Endothelial cell (in vitro differentiated cells): ENCODE measurements around the gene KRT38. TPM values are rescaled to one million over a fixed set of nuclear protein-coding genes. Genes with fewer than 3 reads are reported as not detected.

Experiments used
- DNase-seq: peaks from one replicate; pipeline ENCODE4 v3.0.0; 2021; ENCODE audit warnings: low spot score
- H3K27ac Mint-ChIP-seq: one replicate; pipeline ENCODE4 v1.8.0; 2021; ENCODE audit warnings: mixed read lengths, inconsistent platforms; ENCODE audit not compliant: unreplicated experiment
- H3K27me3 Mint-ChIP-seq: one replicate; pipeline ENCODE4 v1.8.0; 2021; ENCODE audit warnings: mild to moderate bottlenecking, moderate library complexity, mixed read lengths, inconsistent platforms; ENCODE audit not compliant: unreplicated experiment
- H3K36me3 Mint-ChIP-seq: one replicate; pipeline ENCODE4 v1.8.0; 2021; ENCODE audit warnings: mild to moderate bottlenecking, low read depth, mixed read lengths, inconsistent platforms; ENCODE audit not compliant: unreplicated experiment
- H3K4me1 Mint-ChIP-seq: one replicate; pipeline ENCODE4 v1.8.0; 2021; ENCODE audit warnings: mild to moderate bottlenecking, mixed read lengths, inconsistent platforms; ENCODE audit not compliant: unreplicated experiment
- H3K4me3 Mint-ChIP-seq: one replicate; pipeline ENCODE4 v1.8.0; 2021; ENCODE audit warnings: mild to moderate bottlenecking, mixed read lengths, inconsistent platforms; ENCODE audit not compliant: unreplicated experiment
- H3K9me3 Mint-ChIP-seq: one replicate; pipeline ENCODE4 v1.8.0; 2021; ENCODE audit warnings: mixed read lengths, inconsistent platforms; ENCODE audit not compliant: unreplicated experiment
- total RNA-seq: library from RNA; stranded (reverse); fragmentation: NEBNext Ultra II Directional; extraction: Animal tissue kit (Norgen Biotek cat#: 25700); gene quantifications from one replicate; pipeline ENCODE4 v1.2.1, GENCODE V29; 2021; ENCODE audit not compliant: unreplicated experiment
- TF ChIP-seq, protein P1 (sequence below): fragments of 200-600 bp; sonication (generic); IDR thresholded peaks from one replicate; pipeline ENCODE4 v1.5.0; 2021; ENCODE audit warnings: antibody characterized with exemption; ENCODE audit not compliant: unreplicated experiment

Gene KRT38
- total RNA-seq, 1 donor from 2014 or later, result not detected

DNA sequence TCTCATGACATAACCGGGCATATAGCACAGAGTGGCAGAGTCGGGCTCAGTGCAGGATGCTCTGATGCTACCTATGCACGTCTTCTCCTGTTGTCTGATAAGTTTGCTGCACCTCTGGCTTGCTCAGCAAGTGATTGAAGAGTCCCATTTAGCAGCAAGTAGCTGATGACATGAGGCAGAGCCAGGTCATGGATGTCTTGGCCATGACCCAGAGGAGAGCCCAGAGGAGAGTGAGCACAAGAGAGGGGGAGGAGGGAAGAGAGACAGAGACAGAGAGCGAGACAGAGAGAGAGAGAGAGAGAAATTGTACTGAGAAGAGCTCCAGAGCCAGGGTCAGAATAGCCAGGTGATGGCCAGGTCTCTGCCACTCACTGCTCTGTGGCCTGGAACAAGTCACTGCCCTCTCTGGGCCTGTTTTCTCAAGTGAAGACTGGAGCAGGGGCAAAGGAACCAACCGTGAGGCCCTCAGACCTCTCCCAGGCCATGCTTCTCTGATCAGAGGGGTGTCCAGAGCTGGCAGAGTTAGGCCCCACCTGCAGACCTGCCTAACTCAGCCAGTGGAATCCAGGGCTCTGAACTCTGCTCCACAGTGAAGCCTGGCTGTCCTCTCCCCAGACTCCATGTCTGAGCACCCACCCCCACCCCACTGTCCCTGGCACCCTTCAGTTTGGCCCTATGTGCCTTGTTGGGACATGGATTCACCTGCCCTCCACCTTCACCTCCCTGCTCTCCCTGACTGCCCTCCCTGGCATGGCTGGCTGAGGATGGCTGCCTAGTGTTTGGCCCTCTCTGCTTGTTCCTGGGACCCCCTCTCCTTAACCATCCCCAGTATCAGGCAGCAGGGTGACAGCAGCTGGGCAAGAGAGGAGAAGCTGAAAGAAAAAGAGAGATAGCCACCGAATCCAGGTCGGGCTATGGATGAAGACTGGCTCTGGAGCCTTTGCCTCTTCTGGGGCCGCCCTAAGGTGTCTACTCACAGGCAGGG, 44.4 kb upstream of the KRT38 start:
- TF ChIP-seq, protein P1, sequence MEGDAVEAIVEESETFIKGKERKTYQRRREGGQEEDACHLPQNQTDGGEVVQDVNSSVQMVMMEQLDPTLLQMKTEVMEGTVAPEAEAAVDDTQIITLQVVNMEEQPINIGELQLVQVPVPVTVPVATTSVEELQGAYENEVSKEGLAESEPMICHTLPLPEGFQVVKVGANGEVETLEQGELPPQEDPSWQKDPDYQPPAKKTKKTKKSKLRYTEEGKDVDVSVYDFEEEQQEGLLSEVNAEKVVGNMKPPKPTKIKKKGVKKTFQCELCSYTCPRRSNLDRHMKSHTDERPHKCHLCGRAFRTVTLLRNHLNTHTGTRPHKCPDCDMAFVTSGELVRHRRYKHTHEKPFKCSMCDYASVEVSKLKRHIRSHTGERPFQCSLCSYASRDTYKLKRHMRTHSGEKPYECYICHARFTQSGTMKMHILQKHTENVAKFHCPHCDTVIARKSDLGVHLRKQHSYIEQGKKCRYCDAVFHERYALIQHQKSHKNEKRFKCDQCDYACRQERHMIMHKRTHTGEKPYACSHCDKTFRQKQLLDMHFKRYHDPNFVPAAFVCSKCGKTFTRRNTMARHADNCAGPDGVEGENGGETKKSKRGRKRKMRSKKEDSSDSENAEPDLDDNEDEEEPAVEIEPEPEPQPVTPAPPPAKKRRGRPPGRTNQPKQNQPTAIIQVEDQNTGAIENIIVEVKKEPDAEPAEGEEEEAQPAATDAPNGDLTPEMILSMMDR, result no peak
- peaks cover 6% of the 10 kb centered on the region for H3K27me3 Mint-ChIP-seq
- H3K9me3 Mint-ChIP-seq, result no peaks in the 10 kb centered on the region

DNA sequence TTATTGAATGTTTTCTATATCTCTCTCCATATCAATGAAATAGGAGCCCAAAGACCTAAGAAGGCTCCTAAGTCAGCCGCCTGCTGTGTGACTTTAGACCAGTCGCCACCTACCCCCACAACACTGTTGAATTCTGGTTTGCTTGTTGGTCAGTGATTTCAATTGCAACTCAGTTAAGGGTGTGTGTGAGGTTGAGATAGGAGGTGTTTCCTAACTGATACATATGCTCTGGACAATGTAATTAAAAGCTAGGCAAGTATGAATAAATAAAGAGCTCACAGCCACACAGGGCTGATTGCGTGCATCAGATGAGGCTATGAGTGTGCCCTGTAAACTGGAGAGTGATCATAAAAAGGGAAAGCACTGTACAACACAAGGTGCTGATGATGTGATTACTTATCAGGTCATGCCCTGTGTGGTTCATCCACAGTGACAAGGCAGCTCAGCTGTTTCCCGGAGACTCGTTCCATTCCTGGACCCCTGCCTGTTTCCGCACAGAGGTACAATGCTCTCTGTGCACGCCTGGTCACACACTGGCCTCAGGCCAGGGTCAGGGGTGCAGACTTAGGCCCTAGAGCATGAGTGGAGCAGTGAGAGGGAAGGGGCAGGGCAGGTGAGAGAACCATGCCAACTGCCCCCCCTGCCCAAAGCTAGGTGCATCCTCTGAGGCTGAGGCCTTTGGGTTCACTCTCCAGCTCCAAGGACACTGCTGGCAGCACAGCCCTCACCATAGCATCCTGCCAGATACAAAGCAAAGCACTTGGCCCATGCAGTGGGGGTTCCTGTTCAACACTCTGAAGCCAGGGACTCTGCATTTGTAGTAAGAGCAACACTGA, 43.4 kb upstream of the KRT38 start:
- no peak overlapping the region for H3K4me3 Mint-ChIP-seq
- peaks cover 2% of the 10 kb centered on the region for H3K27me3 Mint-ChIP-seq
- peaks cover 2% of the 10 kb centered on the region for H3K4me1 Mint-ChIP-seq
- H3K36me3 Mint-ChIP-seq, result no peaks in the 10 kb centered on the region
- no peak for DNase-seq
- no peaks in the 10 kb centered on the region for H3K9me3 Mint-ChIP-seq
- peak overlapping the region; percentile 12 for H3K27ac Mint-ChIP-seq
- TF ChIP-seq, protein P1, result no peak

More for the DNA sequence above, 44.4 kb upstream of the KRT38 start:
- Mint-ChIP-seq H3K27ac (no peak overlapping the region), H3K4me1 (peaks cover 2% of the 10 kb centered on the region), H3K4me3 (no peak overlapping the region), H3K36me3 (no peaks in the 10 kb centered on the region)
- no peak for DNase-seq

GRCh38 chr17:41483531-41483930, 42.7 kb upstream of the KRT38 start:
- H3K36me3 Mint-ChIP-seq, result no peaks in the 10 kb centered on the region
- no peak overlapping the region for H3K27ac Mint-ChIP-seq
- no peaks in the 10 kb centered on the region for H3K9me3 Mint-ChIP-seq
- H3K4me3 Mint-ChIP-seq, result no peak overlapping the region
- TF ChIP-seq, protein P1, result no peak
- DNase-seq, result no peak
- peaks cover 3% of the 10 kb centered on the region for H3K27me3 Mint-ChIP-seq
- peaks cover 2% of the 10 kb centered on the region for H3K4me1 Mint-ChIP-seq

DNA sequence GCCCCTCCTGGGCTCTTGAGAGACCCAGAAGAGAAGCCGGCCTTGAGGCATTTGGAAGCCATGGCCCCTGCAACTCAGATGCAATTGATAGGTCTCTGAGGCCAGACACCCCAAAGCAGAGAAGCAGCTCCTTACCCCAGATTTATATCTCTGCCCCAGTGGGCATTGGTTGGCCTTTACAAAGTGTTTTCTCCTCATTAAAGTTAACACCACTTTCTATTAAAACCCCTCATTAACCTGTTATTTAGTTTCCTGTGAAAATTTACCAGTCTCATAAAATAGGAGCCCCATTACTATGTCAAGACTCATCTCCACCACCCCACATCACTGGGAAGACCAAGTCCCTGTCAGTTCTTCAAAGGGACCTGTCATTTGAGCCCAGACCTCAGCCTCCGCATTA, 40.3 kb upstream of the KRT38 start, which contains the start of gene KRT35:
Gene KRT35 (minus strand): TSS at position 116 of the 400 bp plus-strand sequence. CDS start 54 bp downstream, at position 62.
- H3K27ac Mint-ChIP-seq, result no peak within 1 kb of the TSS
- no peak within 1 kb of the TSS for H3K4me3 Mint-ChIP-seq
- no peaks in the 10 kb centered on the region for H3K36me3 Mint-ChIP-seq
- TF ChIP-seq, protein P1, result no peak
- peaks cover 2% of the 10 kb centered on the region for H3K4me1 Mint-ChIP-seq
- no peaks in the 10 kb centered on the region for H3K9me3 Mint-ChIP-seq
- no peak for DNase-seq
- H3K27me3 Mint-ChIP-seq, result peaks cover 1% of the 10 kb centered on the region
